Thoracic aorta (tissue), 2 donors: ENCODE measurements around the gene VAMP1. TPM values are rescaled to one million over a fixed set of nuclear protein-coding genes. Genes with fewer than 3 reads are reported as not detected.
"Not testable (repeated sequence)": the region's sequence is repeated elsewhere in the genome, so short reads cannot be mapped to it uniquely, and the experiment has no call there.

Experiments used
- ATAC-seq: fragments of 150-250 bp; one replicate; pipeline ENCODE4 v1.8.0; 2017; ENCODE audit warnings: low read depth; ENCODE audit not compliant: insufficient number of reproducible peaks, low FRiP score
- DNase-seq: peaks from one replicate; pipeline ENCODE4 v3.0.0-alpha.2; 2020; ENCODE audit warnings: low spot score
- H3K27ac ChIP-seq, 2 donors: fragments of 200-600 bp; sonication (generic); 1 replicate in 1 of 2; 2 replicates in 1 of 2; pipeline ENCODE4 v1.5.1; 2016; ENCODE audit warnings: mild to moderate bottlenecking in 2 of 2, moderate library complexity in 2 of 2
- H3K27me3 ChIP-seq: fragments of 200-600 bp; sonication (generic); replicated peaks from 2 replicates; pipeline ENCODE4 v1.6.0; 2016; ENCODE audit warnings: mild to moderate bottlenecking; ENCODE audit not compliant: insufficient read depth
- H3K36me3 ChIP-seq: fragments of 200-600 bp; sonication (generic); one replicate; pipeline ENCODE4 v1.5.1; 2016
- H3K4me1 ChIP-seq, 2 donors: fragments of 200-600 bp; sonication (generic); 1 replicate in 1 of 2; 2 replicates in 1 of 2; pipeline versions ENCODE4 v1.5.1 to v1.6.0; 2016; ENCODE audit warnings: low read depth in 2 of 2, mild to moderate bottlenecking in 1 of 2; ENCODE audit not compliant: control insufficient read depth in 1 of 2
- H3K4me3 ChIP-seq: fragments of 200-600 bp; sonication (generic); 2 replicates; pipeline ENCODE4 v1.5.1; 2016; ENCODE audit warnings: mild to moderate bottlenecking
- H3K9me3 ChIP-seq: fragments of 200-600 bp; sonication (generic); 2 replicates; pipeline ENCODE4 v1.5.1; 2016
- total RNA-seq, 2 donors: library from RNA; depleted of rRNA; stranded (reverse); fragments of >200 nt; gene quantifications; one replicate each; pipeline versions ENCODE4 v1.1.0 to v1.2.3, GENCODE V29; 2016
- TF ChIP-seq, protein P1 (sequence below): fragments of 200-600 bp; sonication (generic); IDR thresholded peaks from one replicate; pipeline ENCODE4 v1.5.1; 2019; ENCODE audit warnings: antibody characterized with exemption

The VAMP1 gene
- total RNA-seq, 2 donors from 2014 or later: 24.4 to 29.9 TPM

GRCh38 chr12:6430124-6430989, 40.1 kb downstream of the VAMP1 start:
- H3K4me3 ChIP-seq: peak overlapping the region; percentile 67

DNA sequence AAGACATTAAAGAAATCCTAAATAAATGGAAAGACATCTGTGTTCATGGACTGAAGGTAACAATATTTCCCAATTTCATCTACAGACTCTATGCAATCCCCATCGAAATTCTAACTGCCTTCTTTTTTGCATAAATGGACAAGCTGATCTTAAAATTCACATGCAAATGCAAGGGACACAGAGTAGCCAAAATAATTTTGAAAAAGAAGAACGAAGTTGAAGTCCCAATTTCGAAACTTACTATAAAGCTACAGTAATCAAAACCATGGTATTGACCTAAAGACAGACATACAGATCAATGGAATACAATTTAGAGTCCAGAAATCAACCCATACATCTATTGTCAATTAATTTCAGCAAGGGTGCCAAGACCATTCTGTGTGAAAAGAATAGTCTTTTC, 42.2 kb downstream of the VAMP1 start:
- TF ChIP-seq, protein P1, sequence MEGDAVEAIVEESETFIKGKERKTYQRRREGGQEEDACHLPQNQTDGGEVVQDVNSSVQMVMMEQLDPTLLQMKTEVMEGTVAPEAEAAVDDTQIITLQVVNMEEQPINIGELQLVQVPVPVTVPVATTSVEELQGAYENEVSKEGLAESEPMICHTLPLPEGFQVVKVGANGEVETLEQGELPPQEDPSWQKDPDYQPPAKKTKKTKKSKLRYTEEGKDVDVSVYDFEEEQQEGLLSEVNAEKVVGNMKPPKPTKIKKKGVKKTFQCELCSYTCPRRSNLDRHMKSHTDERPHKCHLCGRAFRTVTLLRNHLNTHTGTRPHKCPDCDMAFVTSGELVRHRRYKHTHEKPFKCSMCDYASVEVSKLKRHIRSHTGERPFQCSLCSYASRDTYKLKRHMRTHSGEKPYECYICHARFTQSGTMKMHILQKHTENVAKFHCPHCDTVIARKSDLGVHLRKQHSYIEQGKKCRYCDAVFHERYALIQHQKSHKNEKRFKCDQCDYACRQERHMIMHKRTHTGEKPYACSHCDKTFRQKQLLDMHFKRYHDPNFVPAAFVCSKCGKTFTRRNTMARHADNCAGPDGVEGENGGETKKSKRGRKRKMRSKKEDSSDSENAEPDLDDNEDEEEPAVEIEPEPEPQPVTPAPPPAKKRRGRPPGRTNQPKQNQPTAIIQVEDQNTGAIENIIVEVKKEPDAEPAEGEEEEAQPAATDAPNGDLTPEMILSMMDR: no peak
- Histone ChIP-seq H3K27ac (no peak overlapping the region), H3K27me3 (no peaks in the 10 kb centered on the region), H3K36me3 (no peaks in the 10 kb centered on the region), H3K4me3 (no peak overlapping the region), H3K9me3 (no peaks in the 10 kb centered on the region), H3K4me1 (peaks cover 9 to 23% of the 10 kb centered on the region in 2 donors)
- ATAC-seq (no peak), DNase-seq (no peak)

More at GRCh38 chr12:6430124-6430989, 40.1 kb downstream of the VAMP1 start:
- Histone ChIP-seq H3K4me1 (peaks cover 9 to 16% of the 10 kb centered on the region in 2 donors), H3K27me3 (no peaks in the 10 kb centered on the region), H3K27ac (peak overlapping the region; percentile 82 to 92), H3K9me3 (no peaks in the 10 kb centered on the region), H3K36me3 (no peaks in the 10 kb centered on the region)
- TF ChIP-seq, protein P1: no peak
- DNase-seq (peak; percentile 94), ATAC-seq (peak; percentile 97)

GRCh38 chr12:6427796-6428195, 42.7 kb downstream of the VAMP1 start:
- ATAC-seq, H3K9me3 ChIP-seq, H3K4me3 ChIP-seq, DNase-seq, H3K27me3 ChIP-seq, H3K27ac ChIP-seq, H3K36me3 ChIP-seq: not testable (repeated sequence)
- peaks cover 9 to 25% of the 10 kb centered on the region in 2 donors for H3K4me1 ChIP-seq

- Histone ChIP-seq H3K36me3 (no peaks in the 10 kb centered on the region), H3K27me3 (no peaks in the 10 kb centered on the region), H3K4me3 (no peak overlapping the region), H3K9me3 (no peaks in the 10 kb centered on the region), H3K4me1 (peaks cover 9 to 25% of the 10 kb centered on the region in 2 donors), H3K27ac (no peak overlapping the region)
- DNase-seq: no peak
- ATAC-seq: no peak
- TF ChIP-seq, protein P1: no peak
Observed at GRCh38 chr12:6426882-6427671, 43.4 kb downstream of the VAMP1 start.

DNA sequence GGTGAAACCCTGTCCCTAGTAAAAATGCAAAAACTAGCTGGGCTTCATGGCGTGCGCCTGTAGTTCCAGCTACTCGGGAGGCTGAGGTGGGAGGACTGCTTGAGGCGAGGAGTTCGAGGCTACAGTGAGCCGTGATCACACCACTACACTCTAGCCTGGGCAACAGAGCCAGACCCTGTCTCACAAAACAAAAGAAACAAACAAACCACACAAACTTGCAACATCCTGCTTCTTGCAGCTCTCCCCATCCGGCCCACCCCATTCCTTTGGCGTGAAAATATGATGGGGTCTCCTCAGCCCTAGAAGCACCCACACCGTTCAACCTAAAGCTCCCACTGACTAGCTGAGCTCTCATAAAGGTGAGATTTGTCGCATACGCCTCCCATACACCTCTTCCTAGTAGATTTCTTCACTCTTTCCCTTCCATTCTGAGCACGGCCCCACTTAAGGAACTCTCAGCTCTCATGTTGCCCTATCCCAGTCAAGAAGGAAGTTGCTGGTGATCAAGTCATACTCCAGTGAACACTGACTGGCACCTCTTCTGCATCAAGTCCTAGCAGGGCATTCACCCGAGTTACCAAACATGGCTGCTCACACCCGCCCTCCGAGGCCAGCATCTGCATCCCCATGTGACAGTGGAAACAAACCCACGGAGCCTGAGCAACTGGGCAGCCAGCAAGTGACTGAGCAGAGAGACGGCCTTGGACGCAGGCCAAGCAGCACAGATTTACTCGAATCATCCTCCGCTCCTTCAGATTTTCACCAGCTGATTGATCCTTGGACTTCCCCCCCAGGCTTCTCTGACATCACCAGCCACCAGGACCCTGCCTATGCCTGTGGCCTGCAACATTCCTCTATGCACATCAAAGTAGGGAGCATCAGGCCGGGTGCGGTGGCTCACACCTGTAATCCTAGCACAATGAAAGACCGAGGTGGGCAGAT, 44.6 kb downstream of the VAMP1 start:
- TF ChIP-seq, protein P1: no peak
- no peaks in the 10 kb centered on the region for H3K9me3 ChIP-seq
- ATAC-seq (no peak), DNase-seq (no peak)
- no peaks in the 10 kb centered on the region for H3K36me3 ChIP-seq
- H3K27me3 ChIP-seq: no peaks in the 10 kb centered on the region
- no peak overlapping the region for H3K4me3 ChIP-seq
- H3K4me1 ChIP-seq: peaks cover 6 to 17% of the 10 kb centered on the region in 2 donors
- no peak overlapping the region for H3K27ac ChIP-seq
